Measurements from ENCODE around the gene CNPPD1. TPM values are rescaled to one million over a fixed set of nuclear protein-coding genes. Genes with fewer than 3 reads are reported as not detected.

Gene CNPPD1
- total and polyA plus RNA-seq, 4 donors: 16.5 to 39.8 (median 21.6) TPM

DNA sequence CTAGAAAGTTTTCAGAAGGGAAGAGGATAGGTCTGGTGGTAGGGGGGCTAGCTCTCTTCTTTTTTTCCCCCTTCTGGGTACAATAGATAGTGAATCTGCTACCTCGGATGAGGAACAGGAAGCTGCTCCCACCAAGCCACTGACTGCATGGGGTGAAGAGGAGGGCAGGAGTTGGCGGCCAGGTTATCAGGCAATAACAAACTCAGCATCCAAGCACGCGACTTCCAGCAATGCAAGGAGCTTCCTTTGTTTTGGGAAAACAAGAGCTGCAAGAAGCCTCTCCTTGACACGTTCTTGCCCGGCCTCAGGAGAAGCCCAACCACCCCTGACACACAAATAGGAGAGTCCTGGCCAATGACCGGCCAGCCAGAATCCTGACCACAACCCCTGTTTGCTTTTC lies 48.3 kb downstream of the CNPPD1 start:
- H3K36me3 ChIP-seq (ENCODE audit: control insufficient read depth in 4 of 4, insufficient read depth in 3 of 4, low read depth in 1 of 4, low read length in 3 of 4): no peaks in the 10 kb centered on the region
- H3K9me3 ChIP-seq (ENCODE audit: control insufficient read depth in 4 of 4, low read length in 3 of 4): no peaks in the 10 kb centered on the region
- H3K9ac ChIP-seq (ENCODE audit: low read depth in 1 of 2, low read length in 2 of 2): no peak overlapping the region
- H3K27me3 ChIP-seq (ENCODE audit: control insufficient read depth in 4 of 4, insufficient read depth in 4 of 4, low read length in 3 of 4): no peaks in the 10 kb centered on the region
- DNase-seq (ENCODE audit: low spot score): no peak
- no peak overlapping the region for H3K27ac ChIP-seq (ENCODE audit: low read depth in 1 of 2, low read length in 2 of 2)
- WGBS: 78% methylated on average over 7 of the region's 7 CpGs
- TF ChIP-seq, protein P1, sequence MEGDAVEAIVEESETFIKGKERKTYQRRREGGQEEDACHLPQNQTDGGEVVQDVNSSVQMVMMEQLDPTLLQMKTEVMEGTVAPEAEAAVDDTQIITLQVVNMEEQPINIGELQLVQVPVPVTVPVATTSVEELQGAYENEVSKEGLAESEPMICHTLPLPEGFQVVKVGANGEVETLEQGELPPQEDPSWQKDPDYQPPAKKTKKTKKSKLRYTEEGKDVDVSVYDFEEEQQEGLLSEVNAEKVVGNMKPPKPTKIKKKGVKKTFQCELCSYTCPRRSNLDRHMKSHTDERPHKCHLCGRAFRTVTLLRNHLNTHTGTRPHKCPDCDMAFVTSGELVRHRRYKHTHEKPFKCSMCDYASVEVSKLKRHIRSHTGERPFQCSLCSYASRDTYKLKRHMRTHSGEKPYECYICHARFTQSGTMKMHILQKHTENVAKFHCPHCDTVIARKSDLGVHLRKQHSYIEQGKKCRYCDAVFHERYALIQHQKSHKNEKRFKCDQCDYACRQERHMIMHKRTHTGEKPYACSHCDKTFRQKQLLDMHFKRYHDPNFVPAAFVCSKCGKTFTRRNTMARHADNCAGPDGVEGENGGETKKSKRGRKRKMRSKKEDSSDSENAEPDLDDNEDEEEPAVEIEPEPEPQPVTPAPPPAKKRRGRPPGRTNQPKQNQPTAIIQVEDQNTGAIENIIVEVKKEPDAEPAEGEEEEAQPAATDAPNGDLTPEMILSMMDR (IDR thresholded peaks at IDR 0.05; ENCODE audit: low read depth, low read length, missing input control): no peak
- no peak for TF ChIP-seq HNF4G (IDR thresholded peaks at IDR 0.05)
- peak; percentile 15 to 28 for TF ChIP-seq RXRA (IDR thresholded peaks at IDR 0.05)
- H3K4me3 ChIP-seq (ENCODE audit: low read depth in 1 of 3, low read length in 3 of 3): no peak overlapping the region
- H3K4me1 ChIP-seq (ENCODE audit: control insufficient read depth in 4 of 4, insufficient read depth in 4 of 4, low read length in 3 of 4): peaks cover 21 to 56% (median 45%) of the 10 kb centered on the region in 4 donors

DNA sequence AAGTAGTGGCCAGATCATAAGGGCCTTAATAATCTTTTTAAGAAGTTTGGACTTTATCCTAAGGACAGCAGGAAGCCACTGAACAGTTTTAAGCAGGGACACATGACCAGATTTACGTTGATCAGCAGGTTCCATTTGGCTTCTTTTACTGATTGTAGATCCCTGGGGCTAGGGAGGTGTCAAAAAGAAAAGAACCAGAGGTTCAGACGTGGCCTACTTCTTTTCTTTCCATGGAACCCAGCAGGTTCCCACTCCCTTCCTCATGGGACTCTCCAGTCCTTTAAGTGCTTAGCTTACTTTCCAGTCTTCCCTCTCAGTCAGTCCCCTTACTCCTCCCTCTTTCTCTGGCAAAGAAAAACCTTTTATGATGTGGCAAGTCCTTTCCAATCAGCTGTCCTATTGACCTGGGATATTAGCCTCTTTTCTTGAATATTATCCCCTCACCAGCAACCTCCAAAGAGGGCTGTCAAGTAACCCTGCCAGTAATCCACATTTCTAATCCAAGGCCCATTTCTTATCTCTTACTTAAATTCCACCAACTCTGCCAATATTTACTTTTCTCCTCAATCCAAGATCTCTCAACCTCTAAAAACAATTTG lies 49.6 kb downstream of the CNPPD1 start:
- Histone ChIP-seq H3K9ac (ENCODE audit: low read depth in 1 of 2, low read length in 2 of 2) (no peak overlapping the region), H3K36me3 (ENCODE audit: control insufficient read depth in 4 of 4, insufficient read depth in 3 of 4, low read depth in 1 of 4, low read length in 3 of 4) (no peaks in the 10 kb centered on the region), H3K9me3 (ENCODE audit: control insufficient read depth in 4 of 4, low read length in 3 of 4) (no peaks in the 10 kb centered on the region), H3K4me3 (ENCODE audit: low read depth in 1 of 3, low read length in 3 of 3) (no peak overlapping the region), H3K27me3 (ENCODE audit: control insufficient read depth in 4 of 4, insufficient read depth in 4 of 4, low read length in 3 of 4) (no peaks in the 10 kb centered on the region), H3K27ac (ENCODE audit: low read depth in 1 of 2, low read length in 2 of 2) (peak overlapping the region in 1 of 2 donors; percentile 44), H3K4me1 (ENCODE audit: control insufficient read depth in 4 of 4, insufficient read depth in 4 of 4, low read length in 3 of 4) (peaks cover 22 to 66% (median 52%) of the 10 kb centered on the region in 4 donors)
- no peak for DNase-seq (ENCODE audit: low spot score)
- 64% methylated on average over 2 of the region's 2 CpGs for WGBS
- TF ChIP-seq HNF4A (conservative IDR thresholded peaks at IDR 0.05) (peak in 1 of 2 donors; percentile 7), TAF1 (conservative IDR thresholded peaks at IDR 0.05) (no peak)

DNA sequence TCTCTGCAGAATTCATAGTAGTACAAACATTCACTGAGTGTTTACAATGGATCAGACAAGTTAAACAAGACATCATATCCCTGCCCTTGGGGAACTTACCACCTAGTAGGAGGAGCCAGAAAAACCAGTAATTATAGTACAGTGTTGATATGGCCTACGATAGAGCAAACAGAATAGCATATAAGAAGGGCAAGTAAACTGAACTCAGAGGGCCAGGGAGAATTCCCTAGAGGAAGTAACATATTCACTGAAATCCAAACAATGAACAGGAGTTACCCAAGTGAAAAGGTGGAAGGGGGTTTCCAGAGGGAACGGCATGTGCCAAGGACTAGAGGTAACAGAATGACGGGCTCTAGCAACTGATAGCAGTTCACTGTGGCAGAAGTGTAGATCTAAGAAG lies 50.2 kb downstream of the CNPPD1 start:
- H3K4me1 ChIP-seq (ENCODE audit: control insufficient read depth in 4 of 4, insufficient read depth in 4 of 4, low read length in 3 of 4): peaks cover 19 to 61% (median 51%) of the 10 kb centered on the region in 4 donors
- no peaks in the 10 kb centered on the region for H3K9me3 ChIP-seq (ENCODE audit: control insufficient read depth in 4 of 4, low read length in 3 of 4)
- DNase-seq (ENCODE audit: low spot score): no peak
- WGBS: 28% methylated on average over 3 of the region's 3 CpGs
- H3K27me3 ChIP-seq (ENCODE audit: control insufficient read depth in 4 of 4, insufficient read depth in 4 of 4, low read length in 3 of 4): no peaks in the 10 kb centered on the region
- H3K36me3 ChIP-seq (ENCODE audit: control insufficient read depth in 4 of 4, insufficient read depth in 3 of 4, low read depth in 1 of 4, low read length in 3 of 4): no peaks in the 10 kb centered on the region
- TF ChIP-seq NR2F2 (IDR thresholded peaks at IDR 0.05): no peak
- TF ChIP-seq, protein P2, sequence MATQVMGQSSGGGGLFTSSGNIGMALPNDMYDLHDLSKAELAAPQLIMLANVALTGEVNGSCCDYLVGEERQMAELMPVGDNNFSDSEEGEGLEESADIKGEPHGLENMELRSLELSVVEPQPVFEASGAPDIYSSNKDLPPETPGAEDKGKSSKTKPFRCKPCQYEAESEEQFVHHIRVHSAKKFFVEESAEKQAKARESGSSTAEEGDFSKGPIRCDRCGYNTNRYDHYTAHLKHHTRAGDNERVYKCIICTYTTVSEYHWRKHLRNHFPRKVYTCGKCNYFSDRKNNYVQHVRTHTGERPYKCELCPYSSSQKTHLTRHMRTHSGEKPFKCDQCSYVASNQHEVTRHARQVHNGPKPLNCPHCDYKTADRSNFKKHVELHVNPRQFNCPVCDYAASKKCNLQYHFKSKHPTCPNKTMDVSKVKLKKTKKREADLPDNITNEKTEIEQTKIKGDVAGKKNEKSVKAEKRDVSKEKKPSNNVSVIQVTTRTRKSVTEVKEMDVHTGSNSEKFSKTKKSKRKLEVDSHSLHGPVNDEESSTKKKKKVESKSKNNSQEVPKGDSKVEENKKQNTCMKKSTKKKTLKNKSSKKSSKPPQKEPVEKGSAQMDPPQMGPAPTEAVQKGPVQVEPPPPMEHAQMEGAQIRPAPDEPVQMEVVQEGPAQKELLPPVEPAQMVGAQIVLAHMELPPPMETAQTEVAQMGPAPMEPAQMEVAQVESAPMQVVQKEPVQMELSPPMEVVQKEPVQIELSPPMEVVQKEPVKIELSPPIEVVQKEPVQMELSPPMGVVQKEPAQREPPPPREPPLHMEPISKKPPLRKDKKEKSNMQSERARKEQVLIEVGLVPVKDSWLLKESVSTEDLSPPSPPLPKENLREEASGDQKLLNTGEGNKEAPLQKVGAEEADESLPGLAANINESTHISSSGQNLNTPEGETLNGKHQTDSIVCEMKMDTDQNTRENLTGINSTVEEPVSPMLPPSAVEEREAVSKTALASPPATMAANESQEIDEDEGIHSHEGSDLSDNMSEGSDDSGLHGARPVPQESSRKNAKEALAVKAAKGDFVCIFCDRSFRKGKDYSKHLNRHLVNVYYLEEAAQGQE (IDR thresholded peaks at IDR 0.05): no peak
- TF ChIP-seq EGR1 (IDR thresholded peaks at IDR 0.05; ENCODE audit: low read depth in 2 of 2): no peak
- TF ChIP-seq, protein P3, sequence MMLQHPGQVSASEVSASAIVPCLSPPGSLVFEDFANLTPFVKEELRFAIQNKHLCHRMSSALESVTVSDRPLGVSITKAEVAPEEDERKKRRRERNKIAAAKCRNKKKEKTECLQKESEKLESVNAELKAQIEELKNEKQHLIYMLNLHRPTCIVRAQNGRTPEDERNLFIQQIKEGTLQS (IDR thresholded peaks at IDR 0.05): no peak
- peak; percentile 47 for TF ChIP-seq SP1 (IDR thresholded peaks at IDR 0.05)
- TF ChIP-seq FOXA1 (IDR thresholded peaks at IDR 0.05): no peak
- no peak for TF ChIP-seq JUND (IDR thresholded peaks at IDR 0.05)
- TF ChIP-seq RAD21 (IDR thresholded peaks at IDR 0.05): no peak
- TF ChIP-seq, protein P4, sequence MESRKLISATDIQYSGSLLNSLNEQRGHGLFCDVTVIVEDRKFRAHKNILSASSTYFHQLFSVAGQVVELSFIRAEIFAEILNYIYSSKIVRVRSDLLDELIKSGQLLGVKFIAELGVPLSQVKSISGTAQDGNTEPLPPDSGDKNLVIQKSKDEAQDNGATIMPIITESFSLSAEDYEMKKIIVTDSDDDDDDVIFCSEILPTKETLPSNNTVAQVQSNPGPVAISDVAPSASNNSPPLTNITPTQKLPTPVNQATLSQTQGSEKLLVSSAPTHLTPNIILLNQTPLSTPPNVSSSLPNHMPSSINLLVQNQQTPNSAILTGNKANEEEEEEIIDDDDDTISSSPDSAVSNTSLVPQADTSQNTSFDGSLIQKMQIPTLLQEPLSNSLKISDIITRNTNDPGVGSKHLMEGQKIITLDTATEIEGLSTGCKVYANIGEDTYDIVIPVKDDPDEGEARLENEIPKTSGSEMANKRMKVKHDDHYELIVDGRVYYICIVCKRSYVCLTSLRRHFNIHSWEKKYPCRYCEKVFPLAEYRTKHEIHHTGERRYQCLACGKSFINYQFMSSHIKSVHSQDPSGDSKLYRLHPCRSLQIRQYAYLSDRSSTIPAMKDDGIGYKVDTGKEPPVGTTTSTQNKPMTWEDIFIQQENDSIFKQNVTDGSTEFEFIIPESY (IDR thresholded peaks at IDR 0.05): no peak
- peak in 1 of 2 donors; percentile 29 for TF ChIP-seq RXRA (IDR thresholded peaks at IDR 0.05)
- peak; percentile 19 for TF ChIP-seq FOXA2 (IDR thresholded peaks at IDR 0.05)
- peak in 1 of 2 donors; percentile 9 for TF ChIP-seq GABPA (IDR thresholded peaks at IDR 0.05 in 1 of 2, conservative IDR thresholded peaks at IDR 0.05 in 1 of 2)
- peak; percentile 34 to 35 for TF ChIP-seq HNF4A (conservative IDR thresholded peaks at IDR 0.05)
- TF ChIP-seq, protein P1 (IDR thresholded peaks at IDR 0.05; ENCODE audit: low read depth, low read length, missing input control): no peak
- TF ChIP-seq YY1 (IDR thresholded peaks at IDR 0.05): no peak
- TF ChIP-seq, protein P5, sequence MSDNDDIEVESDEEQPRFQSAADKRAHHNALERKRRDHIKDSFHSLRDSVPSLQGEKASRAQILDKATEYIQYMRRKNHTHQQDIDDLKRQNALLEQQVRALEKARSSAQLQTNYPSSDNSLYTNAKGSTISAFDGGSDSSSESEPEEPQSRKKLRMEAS (IDR thresholded peaks at IDR 0.05): no peak
- H3K9ac ChIP-seq (ENCODE audit: low read depth in 1 of 2, low read length in 2 of 2): no peak overlapping the region
- H3K27ac ChIP-seq (ENCODE audit: low read depth in 1 of 2, low read length in 2 of 2): peak overlapping the region in 1 of 2 donors; percentile 81
- H3K4me3 ChIP-seq (ENCODE audit: low read depth in 1 of 3, low read length in 3 of 3): no peak overlapping the region

Measured in liver (tissue), 9 donors.